NT2/D1 (cell line): Measurements from ENCODE around the gene PPARA.

Source experiments
- SUZ12 ChIP-seq: IDR thresholded peaks from 2 replicates; pipeline ENCODE4 v1.6.1; 2011; ENCODE audit not compliant: insufficient read length, insufficient read depth; ENCODE audit errors: extremely low read depth
- YY1 ChIP-seq: IDR thresholded peaks from 2 replicates; pipeline ENCODE4 v1.6.1; 2011; ENCODE audit not compliant: insufficient read length, insufficient read depth
- ZNF274 ChIP-seq: IDR thresholded peaks from 2 replicates; pipeline ENCODE4 v1.6.1; 2011; ENCODE audit warnings: mild to moderate bottlenecking, low read depth, low read length

- TF ChIP-seq SUZ12 (no peak), ZNF274 (no peak), YY1 (no peak)
Measured at GRCh38 chr22:46250783-46251125, 100.4 kb downstream of the PPARA start.
